CD4-positive, alpha-beta T cell treated with Interleukin-15 for 4 hours (primary cell): Measurements from ENCODE around the gene WDFY4.

Experiments
- DNase-seq: peaks from one replicate; pipeline ENCODE4 v3.0.0-alpha.2; 2020; ENCODE audit warnings: low spot score

The WDFY4 gene

GRCh38 chr10:48796713-48797245, 112.1 kb downstream of the WDFY4 start:
- DNase-seq = no peak

DNA sequence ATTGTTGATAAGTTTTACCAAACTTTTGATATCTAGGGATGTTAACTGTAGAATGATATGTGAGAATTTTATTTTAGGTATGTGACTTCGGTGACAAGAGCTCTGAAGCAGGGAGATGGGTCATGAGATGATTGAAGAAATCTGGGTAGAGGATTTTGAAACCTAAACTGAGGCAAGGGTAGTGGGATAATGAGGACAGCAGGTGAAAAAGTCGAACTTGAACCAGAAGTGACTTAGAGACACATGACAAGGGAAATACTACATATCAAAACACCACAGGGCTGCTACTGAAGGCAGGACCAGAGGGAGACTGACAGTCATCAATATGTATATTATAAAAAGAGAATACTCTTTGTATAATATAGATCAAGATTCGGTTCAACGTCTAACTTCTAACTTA, 113.2 kb downstream of the WDFY4 start:
- DNase-seq = no peak

- no peak for DNase-seq
Observed at GRCh38 chr10:48798481-48799254, 114.0 kb downstream of the WDFY4 start.

DNA sequence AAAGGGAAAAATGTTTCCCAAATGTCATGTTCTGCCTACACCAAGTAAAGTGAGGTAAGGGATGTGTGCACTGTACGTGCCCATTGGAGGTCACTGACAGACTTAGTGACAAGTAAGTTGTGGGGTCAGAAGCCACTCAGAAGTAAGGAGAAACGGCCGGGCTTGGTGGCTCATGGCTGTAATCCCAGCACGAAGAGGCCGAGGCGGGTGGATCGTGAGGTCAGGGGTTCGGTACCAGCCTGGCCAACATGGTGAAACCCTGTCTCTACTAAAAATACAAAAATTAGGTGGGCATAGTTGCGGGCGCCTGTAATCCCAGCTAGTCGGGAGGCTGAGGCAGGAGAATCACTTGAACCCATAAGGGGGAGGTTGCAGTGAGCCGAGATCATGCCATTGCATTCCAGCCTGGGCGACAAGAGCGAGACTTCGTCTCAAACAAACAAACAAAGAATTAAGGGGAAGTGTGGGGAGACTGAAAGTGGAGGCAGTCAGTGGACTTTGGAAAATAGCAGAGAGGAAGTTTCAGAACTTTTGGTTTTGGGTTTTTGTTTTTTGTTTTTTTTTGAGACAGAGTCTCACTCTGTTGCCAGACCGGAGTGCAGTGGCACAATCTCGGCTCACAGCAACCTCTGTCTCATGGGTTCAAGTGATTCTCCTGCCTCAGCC, 114.8 kb downstream of the WDFY4 start:
- DNase-seq = no peak

GRCh38 chr10:48800007-48800675, 115.5 kb downstream of the WDFY4 start:
- no peak for DNase-seq

DNA sequence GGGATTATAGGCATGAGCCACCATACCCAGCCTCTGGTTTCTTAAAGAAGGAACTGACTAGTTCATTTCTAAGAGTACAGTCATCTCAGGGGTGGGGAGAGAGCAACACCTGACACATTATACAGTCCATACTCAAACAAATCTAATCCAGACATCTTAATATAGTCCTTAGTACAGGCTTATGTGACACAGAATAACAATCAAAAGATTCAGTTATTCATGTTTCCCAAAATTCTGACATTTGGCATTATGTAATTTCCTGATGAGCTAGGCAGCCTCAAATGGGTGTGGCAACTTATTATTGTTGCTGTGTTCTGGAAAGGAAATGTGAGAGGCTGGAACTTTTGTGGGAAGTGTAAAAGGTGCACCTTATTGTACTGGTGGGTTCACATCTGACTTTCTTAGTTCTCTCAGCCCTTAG, 116.3 kb downstream of the WDFY4 start:
- no peak for DNase-seq

DNA sequence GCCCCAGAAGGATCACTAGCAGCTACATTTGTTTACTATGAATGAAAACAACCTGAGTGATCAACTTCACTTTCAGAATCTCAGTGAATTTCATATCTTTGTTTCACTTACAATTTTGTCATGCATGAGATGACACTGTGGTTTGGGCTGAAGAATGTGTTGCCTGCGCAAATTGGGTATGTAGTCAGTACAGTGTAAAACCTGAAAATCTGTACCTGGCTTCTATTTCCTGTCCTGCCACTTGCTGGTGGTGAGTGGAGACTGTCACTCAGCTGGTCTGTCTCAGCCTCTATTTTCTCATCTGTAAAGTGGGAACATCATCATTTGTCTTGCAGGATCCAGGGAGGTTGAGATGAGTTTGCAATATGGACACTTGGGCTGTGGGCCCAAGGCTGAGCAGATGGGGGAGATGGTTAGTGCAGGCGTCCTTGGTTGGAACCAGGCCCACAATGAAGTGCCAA, 118.0 kb downstream of the WDFY4 start:
- DNase-seq = no peak

DNA sequence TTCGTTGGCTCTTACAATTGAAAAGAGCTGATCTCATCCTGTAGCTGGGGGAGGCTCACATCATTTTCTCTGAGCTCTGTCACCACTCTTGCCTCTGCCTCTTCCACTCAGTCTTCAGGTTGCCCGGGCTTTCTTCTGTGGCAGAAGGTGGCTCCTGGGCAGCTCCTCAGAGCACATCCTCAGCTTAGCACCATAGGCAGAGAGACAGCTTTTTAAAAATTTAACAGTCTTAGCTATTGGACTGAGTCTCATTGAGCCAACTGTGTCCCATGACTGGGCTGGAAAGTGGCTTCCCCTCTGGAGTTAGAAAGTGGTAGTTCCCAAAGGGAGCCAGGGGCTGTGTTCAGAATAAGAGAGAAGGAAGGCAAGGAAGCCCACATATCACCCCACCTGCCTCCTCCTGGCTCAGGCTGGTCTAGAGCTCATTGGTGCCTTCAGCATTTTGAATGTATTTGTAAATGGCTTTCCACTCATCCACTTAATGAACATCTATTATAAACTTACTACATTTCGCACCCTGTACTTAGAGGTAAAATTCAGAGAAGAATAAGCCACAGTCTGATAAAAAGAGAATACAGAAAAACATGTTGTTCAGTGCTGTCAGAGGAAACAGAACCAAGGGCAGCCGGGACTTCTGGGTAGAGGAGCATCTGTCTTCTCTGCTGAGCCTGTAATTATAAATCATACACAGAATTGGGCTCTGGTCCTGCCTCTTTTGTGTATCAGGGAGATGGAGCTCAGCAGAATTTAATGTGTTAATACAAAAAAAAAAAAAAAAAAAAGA, 119.3 kb downstream of the WDFY4 start:
- DNase-seq = no peak

GRCh38 chr10:48804740-48805182, 120.1 kb downstream of the WDFY4 start:
- DNase-seq = no peak

GRCh38 chr10:48805411-48805810, 120.7 kb downstream of the WDFY4 start:
- DNase-seq = no peak

DNA sequence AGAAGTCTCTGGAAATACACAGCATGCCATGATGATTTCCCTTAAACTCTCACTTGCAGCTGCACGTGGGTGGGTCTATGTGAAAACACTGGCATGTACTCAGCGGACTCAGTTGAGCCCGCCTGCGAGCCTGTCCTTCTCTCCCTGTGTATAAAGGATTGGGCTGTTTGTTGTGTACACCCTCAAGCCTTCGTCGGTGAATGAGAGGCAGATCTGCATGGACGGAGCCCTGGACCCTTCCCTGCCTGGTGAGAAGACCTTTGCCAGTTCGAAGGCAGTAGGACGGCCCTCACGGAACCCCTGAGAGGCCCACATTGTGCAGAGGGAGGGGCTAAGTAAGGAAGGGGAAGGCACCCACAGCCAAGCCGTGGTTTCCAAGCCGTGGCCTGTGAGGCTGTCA, 121.2 kb downstream of the WDFY4 start:
- DNase-seq = no peak

DNA sequence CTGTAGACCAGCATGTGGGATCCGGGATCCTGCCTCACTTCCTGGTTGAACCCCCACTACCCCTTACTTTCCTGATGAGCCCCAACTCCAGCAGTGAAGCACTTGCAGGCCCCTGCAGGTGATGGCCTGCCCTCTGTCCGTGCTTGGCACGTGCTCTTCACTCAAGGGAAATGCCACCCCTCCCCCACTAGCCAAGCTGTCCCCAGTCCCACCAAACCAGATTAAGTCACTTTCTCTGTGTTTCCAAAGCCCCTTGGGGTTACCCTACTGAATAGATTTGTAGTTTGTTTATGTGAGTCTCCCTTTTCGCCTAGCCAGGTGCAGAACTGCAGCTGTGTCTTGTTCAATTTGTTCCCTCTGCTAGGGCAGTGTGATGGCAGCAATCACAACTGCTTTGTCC, 121.7 kb downstream of the WDFY4 start:
- DNase-seq = no peak

DNA sequence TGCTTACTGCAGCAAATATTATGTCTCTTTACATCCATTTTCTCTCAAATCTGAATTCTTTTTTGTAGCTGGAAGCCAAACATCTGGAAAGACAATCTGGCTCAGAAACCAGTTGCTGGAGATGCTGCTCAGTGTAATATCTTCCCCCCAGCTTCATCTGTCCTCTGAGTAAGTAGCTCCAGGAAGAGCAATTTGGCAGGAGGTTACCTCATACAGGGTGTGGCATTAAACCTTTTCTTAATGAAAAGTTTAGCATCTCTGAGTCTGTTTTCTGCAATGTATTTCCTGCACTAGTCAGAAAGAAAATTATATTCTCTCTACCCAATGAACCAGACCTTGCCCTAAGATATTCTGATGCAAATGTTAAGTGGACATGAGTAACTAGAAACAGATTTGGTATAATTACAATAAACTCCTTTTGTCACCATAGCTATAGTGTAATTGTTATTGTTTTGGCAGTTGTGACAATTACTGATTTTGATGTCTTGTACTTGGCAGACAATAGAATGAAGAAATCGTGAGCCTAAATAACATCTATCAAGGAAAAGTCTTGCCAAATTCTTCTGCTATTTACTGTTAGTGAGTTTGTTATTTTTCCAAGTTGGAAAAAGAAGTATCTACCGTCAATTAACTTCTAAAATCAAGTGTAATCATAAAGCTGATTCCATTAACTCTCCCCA, 123.3 kb downstream of the WDFY4 start:
- DNase-seq = no peak

DNA sequence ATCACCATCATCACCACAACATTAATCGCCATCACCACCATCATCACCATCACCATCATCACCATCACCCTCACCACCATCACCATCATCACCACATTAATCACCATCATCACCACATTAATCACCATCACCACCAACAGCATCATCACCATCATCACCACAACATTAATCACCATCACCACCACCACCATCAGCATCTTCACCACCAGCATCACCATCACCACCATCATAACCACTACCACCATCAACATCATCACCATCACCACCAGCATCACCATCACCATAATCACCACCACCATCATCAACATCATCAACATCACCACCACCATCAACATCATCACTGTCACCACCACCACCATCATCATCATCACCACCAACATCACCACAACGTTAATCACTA, 124.6 kb downstream of the WDFY4 start:
- no peak for DNase-seq

DNA sequence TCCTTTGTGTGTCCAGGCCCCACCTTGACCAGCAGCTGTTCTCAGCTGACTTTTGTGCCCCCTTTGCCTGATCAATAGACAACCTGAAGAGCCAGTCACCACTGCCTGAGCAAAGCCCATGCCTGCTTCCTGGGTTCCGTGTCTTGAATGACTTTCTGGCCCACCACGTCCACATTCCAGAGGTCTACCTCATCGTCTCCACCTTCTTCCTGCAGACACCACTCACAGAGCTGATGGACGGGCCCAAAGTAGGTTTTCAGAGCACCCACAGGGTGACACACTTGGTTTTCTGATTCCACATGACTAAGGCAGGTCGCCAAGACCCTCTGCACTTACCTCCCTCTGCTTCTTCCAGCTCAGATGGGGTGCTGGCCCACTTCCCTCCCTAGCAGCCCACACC, 126.8 kb downstream of the WDFY4 start:
- DNase-seq = no peak

DNA sequence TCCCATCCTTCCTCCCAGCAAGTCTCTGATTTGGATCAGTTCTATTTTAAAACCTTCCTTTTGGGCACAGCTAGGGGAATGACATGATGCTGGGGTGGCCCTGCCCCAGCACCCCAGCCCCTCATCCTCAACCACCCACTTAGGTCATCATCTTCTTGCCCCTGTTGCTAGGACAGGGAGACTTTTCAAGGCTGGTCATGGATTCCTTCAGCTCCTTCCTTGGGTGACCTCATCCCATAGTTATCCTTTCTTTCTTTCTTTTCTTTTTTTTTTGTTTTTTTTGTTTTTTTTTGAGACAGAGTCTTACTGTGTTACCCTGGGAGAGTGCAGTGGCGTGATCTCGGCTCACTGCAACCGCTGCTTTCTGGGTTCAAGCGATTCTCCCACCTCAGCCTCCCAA, 127.2 kb downstream of the WDFY4 start:
- DNase-seq = no peak

- DNase-seq = no peak
Observed at GRCh38 chr10:48813291-48813690, 128.6 kb downstream of the WDFY4 start.

GRCh38 chr10:48813825-48814224, 129.2 kb downstream of the WDFY4 start:
- no peak for DNase-seq

- no peak for DNase-seq
Observed at GRCh38 chr10:48814933-48815332, 130.3 kb downstream of the WDFY4 start.

DNA sequence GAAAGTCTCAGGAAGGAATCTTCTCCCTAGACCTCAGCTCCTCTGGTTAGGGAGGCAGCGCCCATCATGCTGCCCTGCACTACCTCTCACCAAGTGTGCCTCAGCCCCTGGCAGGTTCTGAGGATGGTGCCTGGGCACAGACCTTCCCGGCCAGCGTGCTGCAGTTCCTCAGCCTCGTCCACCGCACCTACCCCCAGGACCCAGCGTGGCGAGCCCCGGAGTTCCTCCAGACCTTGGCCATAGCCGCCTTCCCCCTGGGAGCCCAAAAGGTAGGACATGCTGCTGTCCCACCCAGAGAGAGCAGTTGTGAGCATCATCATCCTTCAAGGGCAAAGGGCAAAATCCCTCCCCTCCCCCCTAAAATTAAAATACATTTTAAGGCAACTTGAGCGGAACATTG, 132.5 kb downstream of the WDFY4 start:
- DNase-seq = no peak

DNA sequence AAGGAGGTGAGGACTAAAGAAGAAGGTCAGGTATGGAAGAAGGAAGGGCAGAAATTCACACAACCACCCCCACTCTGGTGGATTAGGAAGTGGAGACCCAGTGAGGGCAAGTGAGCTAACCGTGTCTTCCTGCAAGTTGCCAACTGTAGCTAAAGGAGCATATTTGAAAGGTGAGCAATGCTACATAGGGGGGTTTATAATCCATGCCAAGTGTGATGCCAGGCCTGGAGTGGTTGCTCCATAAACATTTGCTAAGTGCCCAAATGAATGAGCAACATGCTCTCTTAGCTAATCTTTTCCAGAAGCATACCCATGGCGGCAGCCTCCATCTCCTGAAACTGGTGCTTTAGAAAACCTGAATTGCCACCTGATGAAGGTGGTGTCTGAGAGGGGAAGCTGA, 133.4 kb downstream of the WDFY4 start:
- DNase-seq = no peak
